Stimulated activated CD8-positive, alpha-beta memory T cell treated with anti-CD3 and anti-CD28 coated beads, Interleukin-15, amount 100 ng/mL, for 1 hour (primary cell): ENCODE results near the gene ARHGEF7.

ENCODE experiments used
- DNase-seq: peaks from one replicate; pipeline ENCODE4 v3.0.0-alpha.2; 2020; ENCODE audit warnings: low read depth

Gene ARHGEF7

DNA sequence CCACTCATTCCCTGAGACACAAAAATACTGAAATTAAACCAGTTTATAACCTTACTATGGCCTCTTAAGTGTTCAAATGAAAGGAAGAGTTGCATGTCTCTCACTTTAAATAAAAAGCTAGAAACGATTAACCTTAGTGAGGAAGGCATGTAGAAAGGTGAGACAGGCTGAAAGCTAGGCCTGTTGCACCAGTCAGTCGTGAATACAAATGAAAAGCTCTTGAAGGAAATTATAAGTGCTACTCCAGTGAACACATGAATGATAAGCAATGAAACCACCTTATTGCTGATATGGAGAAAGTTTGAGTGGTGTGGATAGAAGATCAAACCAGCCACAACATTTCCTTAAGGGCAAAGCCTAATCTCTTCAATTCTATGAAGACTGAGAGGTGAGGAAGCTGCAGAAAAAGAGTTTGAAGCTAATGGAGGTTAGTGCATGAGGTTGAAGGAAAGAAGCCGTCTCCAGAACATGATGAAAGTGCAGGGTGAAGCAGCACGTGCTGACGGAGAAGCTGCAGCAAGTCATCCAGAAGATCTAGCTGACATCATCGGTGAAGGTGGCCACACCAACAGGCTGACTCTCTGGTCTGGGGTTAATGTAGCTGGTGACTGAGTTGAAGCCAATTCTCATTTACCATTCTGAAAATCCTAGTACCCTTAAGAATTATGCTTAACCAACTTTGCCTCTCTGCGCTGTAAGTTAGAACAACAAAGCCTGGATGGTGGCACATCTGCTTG lies 110.9 kb downstream of the ARHGEF7 start:
- no peak for DNase-seq

DNA sequence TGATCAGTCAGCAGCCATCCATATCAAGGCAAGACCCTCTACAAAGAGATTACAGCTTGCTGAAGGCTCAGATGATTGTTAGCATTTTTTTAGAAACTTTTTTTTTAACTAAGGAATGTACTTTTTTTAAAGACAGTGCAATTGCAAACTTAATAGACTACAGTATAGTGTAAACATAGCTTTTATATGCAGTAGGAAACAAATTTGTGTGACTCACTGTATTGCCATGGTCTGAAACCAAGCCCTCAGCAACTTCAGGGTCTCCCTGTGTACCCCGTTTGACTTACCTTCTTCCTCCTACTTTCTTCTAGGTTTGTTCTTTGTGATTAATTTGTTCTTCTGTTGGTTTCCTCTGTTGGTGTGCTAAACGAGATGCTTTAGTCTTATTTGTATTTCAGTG lies 112.3 kb downstream of the ARHGEF7 start:
- no peak for DNase-seq

DNA sequence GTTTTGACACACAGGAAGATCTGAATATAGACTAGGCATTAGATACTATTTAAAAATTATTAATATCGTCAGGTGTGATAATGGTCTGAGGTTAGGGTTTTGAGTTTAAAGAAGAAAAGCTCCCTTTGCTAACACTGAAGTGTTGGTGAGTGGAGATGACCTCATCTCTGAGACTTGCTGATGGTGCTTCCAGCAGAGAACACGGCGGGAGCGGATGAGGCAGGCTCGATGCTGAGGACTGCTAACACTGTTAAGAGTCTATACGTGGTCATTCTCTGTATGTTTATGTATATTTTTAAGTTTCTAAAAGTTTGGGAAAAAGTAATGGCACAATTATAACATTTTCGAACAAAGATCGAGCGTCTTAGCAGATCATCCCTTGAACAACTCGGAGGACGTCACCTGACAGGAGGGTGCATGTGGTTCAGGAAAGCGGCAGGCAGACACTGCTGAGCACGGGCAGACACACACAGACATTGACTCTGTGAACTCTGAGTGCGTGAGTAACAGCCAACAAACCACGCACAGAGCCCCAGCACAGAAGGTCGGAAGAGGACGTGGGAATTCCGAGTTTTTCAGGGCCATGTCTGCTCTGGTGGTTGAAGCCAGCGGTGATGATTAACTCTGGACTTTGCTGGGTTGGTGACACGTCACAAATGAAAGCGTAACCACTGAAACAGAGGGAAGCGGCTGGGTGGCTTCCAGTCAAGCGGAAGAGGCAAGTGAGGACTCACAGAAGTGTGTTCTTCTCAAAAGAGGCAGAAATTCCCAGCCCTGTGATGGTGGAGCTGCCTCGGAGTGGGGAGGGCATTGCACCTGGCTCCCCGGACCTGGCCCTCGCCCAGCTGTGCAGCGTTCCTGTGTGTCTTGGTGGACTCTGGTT lies 113.4 kb downstream of the ARHGEF7 start:
- DNase-seq, result no peak

DNA sequence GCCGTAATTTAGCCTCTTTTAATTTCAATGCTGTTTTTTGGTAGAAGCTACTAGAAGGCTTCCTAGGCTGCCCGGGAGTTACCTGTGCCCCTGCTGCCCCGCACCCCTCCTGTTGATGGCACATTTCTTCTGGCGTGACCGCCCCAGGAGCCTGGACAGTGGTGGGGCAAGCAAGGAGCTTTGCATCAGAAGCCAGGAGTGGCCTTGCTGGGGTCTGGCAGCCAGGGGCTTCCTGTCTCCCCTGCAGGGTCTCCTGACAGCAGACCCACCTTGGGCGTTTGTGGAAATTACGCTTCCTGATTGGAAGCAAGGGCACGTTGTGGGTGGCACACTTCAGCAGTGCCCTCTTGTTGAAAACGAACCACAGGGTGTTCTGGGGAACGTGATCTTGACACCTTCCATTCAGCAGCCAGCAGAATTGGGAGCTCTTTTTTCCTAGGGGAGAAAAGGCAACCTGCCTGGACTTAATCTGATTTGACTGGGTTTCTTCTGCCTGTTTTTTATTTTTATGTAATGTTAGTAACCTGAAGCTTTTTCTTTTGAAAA lies 115.3 kb downstream of the ARHGEF7 start:
- no peak for DNase-seq

DNA sequence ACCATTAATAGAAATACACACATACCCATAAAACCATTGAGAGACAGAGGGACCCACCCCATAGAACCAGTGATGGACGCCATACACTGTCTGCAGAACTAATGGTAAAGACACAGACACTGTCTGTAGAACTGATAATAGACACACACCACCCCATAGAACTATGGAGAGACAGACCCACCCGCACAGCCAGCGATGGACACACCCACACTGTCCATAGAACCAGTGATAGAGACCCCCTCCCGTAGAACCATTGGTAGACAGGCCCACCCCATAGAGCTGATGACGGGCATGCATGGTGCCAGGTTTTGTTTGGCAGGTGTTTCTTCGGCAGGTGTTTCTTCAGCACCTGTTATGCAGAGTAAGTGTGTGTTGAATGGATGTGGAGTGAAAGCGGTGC lies 117.1 kb downstream of the ARHGEF7 start:
- DNase-seq, result no peak

DNA sequence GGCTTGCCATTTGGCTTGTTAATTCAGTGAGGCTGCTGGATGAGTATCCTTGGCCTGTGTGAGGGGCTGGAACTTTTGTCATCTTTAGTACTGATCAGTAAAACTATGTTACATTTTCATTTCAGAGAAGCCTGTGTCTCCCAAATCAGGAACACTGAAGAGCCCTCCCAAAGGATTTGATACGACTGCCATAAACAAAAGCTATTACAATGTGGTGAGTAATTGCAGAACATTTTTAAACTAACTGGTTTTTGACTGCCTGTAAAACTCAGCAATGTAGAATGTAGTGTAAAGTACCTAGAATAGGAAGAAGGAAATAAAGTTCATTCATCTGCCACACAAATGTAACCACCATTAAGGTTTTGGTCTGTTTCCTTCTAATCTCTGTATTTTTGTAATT lies 118.0 kb downstream of the ARHGEF7 start:
- no peak for DNase-seq

DNA sequence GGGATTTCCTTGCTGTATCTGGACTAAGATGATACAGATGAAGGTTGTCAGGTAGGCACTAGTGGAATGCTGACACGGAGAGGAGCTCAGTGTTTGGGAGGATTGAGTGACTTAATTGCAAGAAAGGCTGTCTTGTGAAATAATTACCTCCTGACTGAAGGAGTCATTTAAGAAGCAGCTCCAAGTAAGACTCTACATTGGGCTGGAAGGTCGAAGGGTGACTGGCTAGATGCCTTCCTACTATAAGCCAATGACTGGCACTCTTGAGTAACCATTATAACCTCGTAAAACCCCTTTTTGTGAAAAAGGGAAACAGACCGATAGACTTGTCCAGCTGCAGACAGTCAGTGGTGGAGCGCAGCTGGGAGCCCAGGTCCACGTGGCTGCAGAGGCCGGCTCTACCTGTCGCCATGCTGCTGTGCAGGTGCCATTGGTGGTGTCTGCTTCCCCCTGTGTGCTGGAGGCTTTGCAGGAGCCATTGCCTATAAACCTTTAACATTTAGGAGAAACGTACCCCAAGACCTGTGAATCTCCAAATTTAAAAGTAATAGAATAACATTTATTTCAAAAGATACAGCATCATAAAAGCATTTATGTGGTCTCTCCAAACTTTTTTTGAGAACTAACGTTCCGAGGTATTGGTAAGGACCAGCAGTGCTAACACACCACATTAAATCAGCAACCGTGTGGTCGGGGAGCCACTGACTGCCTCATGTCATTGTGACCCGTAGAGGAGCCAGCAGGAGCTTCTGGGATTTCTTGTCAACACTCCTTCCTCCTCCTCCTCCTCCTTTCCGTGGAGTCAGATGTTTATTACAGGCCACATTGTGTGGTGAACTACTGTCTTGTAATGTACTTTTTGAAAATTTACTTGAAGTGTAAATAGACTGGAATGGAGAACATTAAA lies 124.9 kb downstream of the ARHGEF7 start:
- no peak for DNase-seq

DNA sequence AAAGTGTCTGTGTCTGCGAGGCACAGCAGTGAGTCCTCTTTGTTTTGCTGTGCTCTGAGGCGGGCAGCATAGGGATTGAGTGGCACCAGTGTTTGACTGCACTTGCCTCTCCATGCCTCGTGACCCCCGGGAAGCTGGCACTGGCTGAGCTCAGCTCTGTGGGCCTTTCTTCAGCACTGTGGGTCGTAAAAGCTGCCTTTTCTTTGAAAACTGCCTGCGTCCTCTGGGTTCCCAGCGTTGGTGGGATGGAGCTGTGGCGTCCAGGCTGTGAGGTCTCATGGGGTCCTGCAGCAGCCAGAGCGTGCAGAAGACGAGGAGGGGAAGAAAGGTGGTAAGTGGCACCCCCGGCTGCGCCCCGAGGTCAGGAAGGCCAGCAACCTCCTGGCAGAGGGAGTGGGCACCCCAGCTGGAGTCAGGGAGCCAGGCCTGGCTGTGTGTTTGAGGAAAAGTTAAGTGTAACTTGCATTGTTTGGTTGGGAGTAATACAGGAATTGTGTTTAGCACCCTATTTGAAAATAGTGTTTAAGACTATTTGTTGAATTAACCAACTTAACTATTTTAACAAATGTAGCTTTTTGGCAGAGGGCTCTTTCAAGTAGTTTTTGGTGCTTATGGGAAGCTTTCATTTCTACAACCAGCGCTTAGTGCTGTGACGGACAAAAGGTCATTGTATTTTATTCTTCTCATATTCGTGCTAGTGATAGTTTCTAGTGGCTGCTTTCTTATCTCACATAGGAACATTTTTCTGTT lies 126.1 kb downstream of the ARHGEF7 start:
- no peak for DNase-seq

DNA sequence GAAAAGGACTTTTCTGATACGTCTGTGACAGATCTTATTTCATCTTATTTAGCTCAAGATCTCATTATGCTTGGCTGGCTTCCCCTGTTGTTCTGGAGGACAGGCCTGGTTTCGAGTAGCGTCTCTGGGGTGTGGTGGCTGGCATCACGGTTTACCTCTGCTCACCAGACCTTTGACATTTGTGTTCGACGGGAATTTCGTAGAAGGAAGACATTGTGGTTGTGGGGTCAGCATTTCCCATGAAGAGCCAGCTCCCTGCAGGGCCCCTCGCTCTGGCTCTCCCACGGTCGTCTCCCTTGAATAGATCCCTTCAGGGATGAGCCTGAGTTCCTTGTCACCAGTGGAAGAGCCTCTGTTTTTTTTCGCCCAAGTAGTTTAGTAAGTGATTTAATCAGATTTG lies 126.8 kb downstream of the ARHGEF7 start:
- no peak for DNase-seq

DNA sequence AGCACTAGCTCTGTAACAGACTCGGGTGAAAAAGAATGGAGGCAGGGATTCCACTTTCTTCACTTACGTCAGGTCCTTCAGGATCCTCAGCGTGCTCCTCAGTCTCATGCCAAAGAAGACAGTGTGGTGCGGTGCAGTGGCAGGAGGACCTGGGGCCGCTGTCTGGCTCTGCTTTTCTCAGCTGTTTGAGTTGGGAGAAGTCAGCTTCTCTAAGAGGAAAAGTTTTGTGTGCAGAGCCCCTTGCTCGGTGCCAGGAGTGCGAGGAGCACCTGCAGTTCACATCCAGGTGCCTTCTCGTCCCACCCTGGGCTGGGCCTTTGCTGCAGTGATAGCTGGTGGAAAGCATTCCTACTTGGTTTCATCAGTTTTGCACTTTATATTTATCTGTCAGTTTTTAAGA lies 127.5 kb downstream of the ARHGEF7 start:
- DNase-seq, result no peak

DNA sequence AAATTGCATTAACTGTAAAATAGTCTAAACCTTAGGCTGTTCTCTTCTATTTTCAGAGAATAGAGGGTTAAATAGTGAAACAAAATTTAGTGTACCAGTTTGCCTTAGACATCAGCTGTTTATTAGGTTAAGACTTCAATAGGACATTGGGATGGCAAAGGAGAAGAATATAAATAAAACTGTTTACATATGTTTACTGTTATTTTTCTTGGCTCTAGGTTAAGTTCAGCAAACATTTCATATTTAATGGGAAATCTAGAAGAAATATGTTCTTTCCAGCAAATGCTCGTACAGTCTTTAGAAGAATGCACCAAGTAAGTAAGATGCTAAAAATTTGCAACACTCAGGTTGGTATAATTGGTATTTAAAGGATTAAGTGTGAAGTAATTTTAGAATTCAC lies 128.9 kb downstream of the ARHGEF7 start:
- DNase-seq, result no peak

DNA sequence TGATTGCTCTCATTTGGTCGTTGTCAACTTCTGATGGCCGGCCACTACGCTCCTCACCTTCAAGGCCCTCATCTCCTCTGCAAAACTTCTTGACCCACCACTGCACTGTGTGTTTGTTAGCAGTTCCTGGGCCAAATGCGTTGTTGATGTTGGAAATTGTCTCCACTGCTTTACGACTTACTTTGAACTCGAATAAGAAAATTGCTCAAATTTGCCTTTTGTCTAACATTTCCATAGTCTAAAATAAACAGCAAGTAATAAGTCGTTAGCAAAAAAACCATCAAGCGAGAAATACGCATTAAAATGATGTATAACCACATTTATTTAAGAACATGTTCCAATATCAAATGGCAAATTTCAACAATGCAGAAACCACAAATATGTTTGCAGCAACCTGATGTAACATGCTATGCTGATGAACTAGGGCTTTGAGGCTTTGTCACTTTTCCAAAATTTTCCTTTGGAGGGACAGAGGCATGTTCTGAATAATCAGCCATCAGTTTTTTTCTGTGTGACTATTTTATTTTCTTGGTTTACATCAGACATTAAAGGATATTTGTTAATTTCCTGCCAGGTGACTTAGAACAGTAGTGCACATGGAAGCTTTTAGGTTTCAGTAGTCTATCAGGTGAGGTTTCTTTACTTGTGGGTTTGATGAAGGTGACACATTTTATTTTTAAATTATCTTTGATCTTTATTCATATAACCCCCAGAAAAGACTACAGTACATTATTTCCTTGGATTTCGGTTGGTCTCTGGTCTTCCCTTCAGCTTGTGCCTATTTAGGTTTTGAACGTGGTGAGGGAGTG lies 130.7 kb downstream of the ARHGEF7 start:
- no peak for DNase-seq

DNA sequence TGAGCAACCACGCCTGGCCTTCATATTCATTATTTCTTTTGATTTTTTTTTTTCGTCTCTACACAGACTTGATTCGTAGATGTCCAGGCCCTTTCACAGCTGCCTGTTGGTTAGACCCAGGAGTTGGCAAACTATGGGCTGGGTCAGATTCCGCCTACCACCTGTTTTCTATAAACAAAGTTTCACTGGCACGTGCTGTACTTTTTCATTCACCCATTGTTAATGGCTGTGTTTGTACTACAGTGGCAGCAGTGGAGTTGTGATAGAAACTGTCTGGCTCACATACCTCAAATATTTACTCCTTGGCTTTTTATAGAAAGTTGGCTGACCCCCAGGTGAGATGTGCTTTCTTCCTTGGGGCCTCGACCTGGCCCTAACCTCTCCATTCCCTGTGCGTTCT lies 132.4 kb downstream of the ARHGEF7 start:
- no peak for DNase-seq

DNA sequence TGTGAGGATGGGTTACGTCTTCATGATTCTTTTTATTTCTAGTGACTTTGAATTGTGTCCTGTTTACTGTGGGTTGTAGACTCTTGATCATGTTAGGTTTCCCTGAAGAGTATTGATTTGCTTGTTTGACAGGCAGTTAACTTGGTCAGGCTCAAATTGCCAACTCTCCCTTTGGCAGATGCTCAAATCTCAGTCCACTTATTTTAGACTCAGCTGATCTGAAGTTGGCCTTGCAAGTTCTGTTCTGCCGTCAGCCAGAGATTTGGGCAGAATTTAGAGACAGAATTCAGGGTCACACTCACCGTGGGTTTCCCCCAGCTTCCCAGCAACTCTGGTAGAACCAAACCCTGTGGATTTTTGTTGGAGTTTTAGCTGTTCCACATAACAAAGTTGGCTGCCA lies 133.7 kb downstream of the ARHGEF7 start:
- no peak for DNase-seq

DNA sequence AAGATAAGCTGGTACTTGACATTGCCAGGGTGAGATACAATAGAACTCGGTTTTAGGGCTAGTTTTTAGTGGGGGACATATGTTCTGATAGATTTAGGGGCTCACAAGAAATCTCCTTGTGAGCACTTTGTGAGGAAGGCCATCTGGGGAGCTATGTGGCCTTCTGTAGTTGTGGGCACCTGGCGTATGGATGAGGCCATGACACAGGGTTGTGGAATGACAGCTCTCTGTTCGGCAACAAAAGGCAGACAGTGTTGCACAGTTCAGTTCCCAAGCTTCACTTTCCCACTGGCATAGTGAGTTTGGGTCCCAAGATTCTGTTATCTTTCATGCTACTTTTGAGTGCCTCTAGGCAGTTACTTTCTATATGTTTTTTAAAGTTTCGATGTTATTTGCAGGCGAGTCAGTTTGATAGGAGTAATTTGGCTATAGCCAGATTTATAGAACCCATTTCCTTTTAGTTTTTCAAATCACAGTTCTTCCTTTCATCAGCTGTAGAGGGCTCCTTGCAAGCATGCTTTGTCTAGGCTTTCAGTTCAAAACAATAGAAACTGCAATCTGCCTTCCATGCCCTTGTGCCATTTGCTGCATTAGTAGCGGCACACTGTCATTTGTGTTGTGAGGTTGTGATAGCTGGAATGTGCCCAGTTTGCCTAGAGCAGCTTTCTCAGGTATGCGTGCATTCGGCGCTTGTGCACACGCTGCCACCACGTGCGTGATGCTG lies 134.7 kb downstream of the ARHGEF7 start:
- DNase-seq, result no peak

DNA sequence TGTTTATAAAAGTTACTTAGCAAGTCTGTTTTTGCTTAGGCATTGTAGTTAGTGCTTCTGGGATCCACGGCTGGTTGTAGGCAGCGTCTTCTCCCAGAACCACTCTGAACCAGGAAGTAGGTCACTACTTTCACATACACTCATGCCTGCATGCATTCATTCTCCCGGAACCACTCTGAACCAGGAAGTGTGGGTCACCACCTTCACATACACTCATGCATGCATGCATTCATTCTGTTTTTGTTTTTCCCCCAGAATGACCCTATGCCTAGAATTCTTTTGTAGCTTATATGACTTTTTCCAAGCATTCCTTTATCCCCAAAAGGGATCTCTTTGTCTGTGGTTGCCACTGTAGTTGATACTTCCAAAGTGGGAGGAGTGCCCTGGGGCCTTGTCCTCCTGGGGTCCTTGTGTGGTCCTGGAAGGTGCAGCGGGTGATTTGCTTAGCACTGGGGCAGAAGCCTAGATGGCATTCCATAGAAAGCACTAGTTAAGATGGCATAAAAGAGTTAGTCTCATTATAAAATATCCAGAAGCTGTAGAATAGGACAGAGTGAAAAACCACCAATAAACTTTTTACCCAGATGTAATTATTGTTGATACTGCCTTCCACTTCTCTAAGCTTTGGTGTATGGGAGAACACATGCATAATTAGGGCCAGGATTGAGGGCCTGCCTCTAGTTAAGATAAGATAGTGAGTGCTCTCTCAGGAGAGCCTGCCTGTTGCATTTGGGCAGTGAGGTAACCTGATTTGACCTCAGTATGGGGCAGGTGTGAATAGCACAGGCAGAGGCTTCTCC lies 136.7 kb downstream of the ARHGEF7 start:
- no peak for DNase-seq

DNA sequence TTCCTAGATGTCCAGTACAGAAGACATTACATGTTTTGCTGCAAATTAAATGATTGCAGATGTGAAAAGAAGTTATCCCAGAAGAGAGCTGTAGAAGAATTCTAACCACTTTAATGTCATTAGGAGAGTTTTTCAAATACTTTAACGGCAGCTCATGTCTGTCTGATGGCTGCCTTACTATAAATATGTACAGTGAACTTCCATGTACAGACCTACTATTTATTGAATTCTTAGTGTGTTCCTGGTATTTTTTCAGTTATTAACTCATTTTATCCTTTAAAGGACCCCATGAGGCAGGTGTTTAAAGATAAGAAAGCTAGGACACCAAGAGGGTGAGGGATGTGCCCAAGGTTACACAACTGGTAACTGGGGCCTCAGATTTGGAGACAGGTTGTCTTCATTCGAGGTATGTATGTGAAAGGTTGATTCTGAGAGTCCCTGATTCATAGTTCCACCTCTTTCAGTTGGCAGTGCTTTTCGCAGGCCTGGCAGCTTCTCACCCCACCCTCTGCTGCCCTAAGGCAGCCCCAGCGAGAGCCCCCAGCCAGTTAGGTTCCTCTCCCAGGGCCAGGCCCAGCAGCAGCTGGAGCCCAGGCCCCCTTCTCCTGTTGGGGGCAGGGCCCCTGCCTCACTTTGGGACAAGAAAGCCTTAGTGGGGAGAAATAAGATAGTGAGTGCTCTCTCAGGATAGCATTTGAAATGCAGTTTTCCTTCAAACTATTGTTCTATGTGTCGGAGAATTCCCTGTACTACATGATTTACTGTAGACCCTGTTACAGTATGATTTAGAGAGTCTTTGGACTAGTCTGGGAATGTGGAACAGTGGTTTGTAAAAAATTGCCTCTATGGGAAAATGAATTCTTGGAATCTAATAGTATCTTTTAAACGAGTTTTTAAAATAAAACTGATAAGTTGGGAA lies 137.6 kb downstream of the ARHGEF7 start:
- no peak for DNase-seq

DNA sequence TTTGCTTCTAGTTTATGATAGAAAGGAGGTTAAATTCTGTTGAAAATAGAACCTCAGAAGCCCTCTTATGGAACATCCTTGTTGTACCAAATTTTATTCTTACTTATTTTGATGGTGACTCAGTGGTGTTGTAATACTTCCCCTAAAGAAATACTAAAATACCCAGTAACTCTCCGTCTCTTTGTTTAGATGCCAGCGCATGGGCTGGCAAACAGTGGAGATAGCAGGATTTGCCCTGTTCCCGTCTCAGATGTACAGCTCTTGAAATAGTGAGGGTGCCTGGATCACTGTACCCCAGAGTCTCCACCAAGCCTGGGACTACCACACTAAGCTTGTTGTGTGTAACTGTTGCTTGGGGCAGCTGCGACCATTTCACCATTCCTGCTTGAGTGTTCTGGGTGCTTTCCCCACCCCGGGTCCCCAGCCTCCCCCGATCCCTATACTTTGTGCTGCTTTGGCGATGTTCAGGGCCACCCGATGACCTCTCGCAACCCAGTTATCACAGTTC lies 138.3 kb downstream of the ARHGEF7 start:
- DNase-seq, result no peak
